DOHH2 (cell line): ENCODE data around the gene PSMD4.

Experiments used
- CTCF ChIP-seq: fragments of 200-600 bp; sonication (generic); IDR thresholded peaks from one replicate; pipeline ENCODE4 v1.5.1; 2014; ENCODE audit warnings: antibody characterized with exemption, mild to moderate bottlenecking, low read depth, low read length; ENCODE audit not compliant: poor library complexity, severe bottlenecking
- EZH2phosphoT487 ChIP-seq: fragments of 200-600 bp; sonication (generic); IDR thresholded peaks from 2 replicates; pipeline ENCODE4 v1.6.1; 2017; ENCODE audit warnings: borderline replicate concordance, mild to moderate bottlenecking, antibody characterized with exemption, low read length, moderate library complexity, mixed read lengths

- TF ChIP-seq CTCF (no peak), EZH2phosphoT487 (no peak)
Measured at GRCh38 chr1:151309811-151310323, 55.3 kb downstream of the PSMD4 start.
